Gastroesophageal sphincter (tissue), 4 donors: ENCODE measurements around the gene TSPAN9. TPM values are rescaled to one million over a fixed set of nuclear protein-coding genes. Genes with fewer than 3 reads are reported as not detected.
"Not testable (repeated sequence)": the region's sequence is repeated elsewhere in the genome, so short reads cannot be mapped to it uniquely, and the experiment has no call there.

Experiments
- ATAC-seq: fragments of 150-250 bp; one replicate; pipeline ENCODE4 v1.9.1; 2016; ENCODE audit warnings: mild to moderate bottlenecking, moderate library complexity
- H3K27ac ChIP-seq, 4 donors: fragments of 200-600 bp; sonication (generic) in 3 of 4; 1 replicate in 3 of 4; 2 replicates in 1 of 4; pipeline ENCODE4 v1.5.1; 2016 to 2019
- H3K27me3 ChIP-seq: fragments of 200-600 bp; sonication (generic); one replicate; pipeline ENCODE4 v1.5.1; 2019
- H3K36me3 ChIP-seq, 2 donors: fragments of 200-600 bp; sonication (generic); one replicate each; pipeline ENCODE4 v1.5.1; 2019; ENCODE audit warnings: control low read depth in 1 of 2
- H3K4me1 ChIP-seq, 3 donors: fragments of 200-600 bp; sonication (generic); 1 replicate in 2 of 3; 2 replicates in 1 of 3; pipeline ENCODE4 v1.5.1; 2016 to 2019; ENCODE audit warnings: control low read depth in 2 of 3
- H3K4me3 ChIP-seq, 2 donors: fragments of 200-600 bp; sonication (generic); one replicate each; pipeline ENCODE4 v1.5.1; 2019; ENCODE audit warnings: mild to moderate bottlenecking in 1 of 2, moderate library complexity in 1 of 2
- H3K9me3 ChIP-seq, 3 donors: fragments of 200-600 bp; sonication (generic); one replicate each; pipeline ENCODE4 v1.5.1; 2017 to 2019; ENCODE audit warnings: control low read depth in 2 of 3
- EP300 ChIP-seq: sonication (generic); formaldehyde crosslinking; IDR thresholded peaks from one replicate; pipeline ENCODE4 v1.6.1; 2017; ENCODE audit warnings: antibody characterized with exemption, mild to moderate bottlenecking
- POLR2A ChIP-seq, 2 donors: fragments of 450-650 bp; IDR thresholded peaks; one replicate each; pipeline ENCODE4 v1.6.1; 2017; ENCODE audit warnings: antibody characterized with exemption in 2 of 2, mild to moderate bottlenecking in 2 of 2, moderate library complexity in 1 of 2
- POLR2AphosphoS5 ChIP-seq: sonication (generic); formaldehyde crosslinking; IDR thresholded peaks from one replicate; pipeline ENCODE4 v1.6.1; 2017; ENCODE audit warnings: antibody characterized with exemption
- WGBS, 2 donors: methylation state at CpG; one replicate each; pipeline ENCODE4 v1.1.5; 2018; ENCODE audit warnings: low coverage in 1 of 2; 5-methylcytosine and 5-hydroxymethylcytosine counted together
- total RNA-seq, 4 donors: library from RNA; depleted of rRNA; stranded (reverse); fragments of >200 nt; gene quantifications; one replicate each; pipeline ENCODE4 v1.1.0, GENCODE V29; 2016
- TF ChIP-seq, protein P1 (sequence below), 4 experiments: fragments of 200-600 bp in 2 of 4; fragments of 450-650 bp in 2 of 4; sonication (generic) in 1 of 4; IDR thresholded peaks; one replicate each; pipeline ENCODE4 v1.5.1; 2017 to 2019; ENCODE audit warnings: antibody characterized with exemption in 4 of 4, mild to moderate bottlenecking in 2 of 4, moderate library complexity in 2 of 4

TSPAN9 gene
- total RNA-seq, 4 donors from 2014 or later: 19.5 to 30.2 (median 26.0) TPM

DNA sequence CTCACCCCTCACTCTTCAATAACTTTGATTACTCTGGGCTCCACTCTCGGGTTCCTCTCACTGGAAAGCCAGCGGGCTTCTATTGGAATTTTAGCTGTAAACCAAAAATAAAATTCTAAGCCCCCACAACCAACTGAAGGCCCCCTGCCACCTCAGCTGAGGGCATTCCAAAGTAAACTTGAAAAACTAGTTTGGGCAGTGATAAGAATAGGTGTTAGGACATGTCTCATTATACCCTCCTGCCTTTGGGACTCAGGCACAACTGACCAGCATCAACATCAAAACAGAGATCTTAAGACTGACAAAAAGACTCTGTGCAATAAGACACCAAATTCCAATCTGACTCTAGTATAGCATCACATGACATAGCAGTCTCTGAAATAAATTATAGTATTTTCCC is 11.9 kb upstream of the TSPAN9 start:
- H3K27ac ChIP-seq: no peak overlapping the region
- H3K4me3 ChIP-seq: no peak overlapping the region
- WGBS, 2 donors: 86% methylated on average over 2 of the region's 2 CpGs; no CpG with 5 or more reads in 1 of the 2 donors
- no peaks in the 10 kb centered on the region for H3K4me1 ChIP-seq
- H3K9me3 ChIP-seq: peaks cover 0 to 17% (median 0%) of the 10 kb centered on the region in 3 donors
- no peak for TF ChIP-seq EP300
- TF ChIP-seq, protein P1, sequence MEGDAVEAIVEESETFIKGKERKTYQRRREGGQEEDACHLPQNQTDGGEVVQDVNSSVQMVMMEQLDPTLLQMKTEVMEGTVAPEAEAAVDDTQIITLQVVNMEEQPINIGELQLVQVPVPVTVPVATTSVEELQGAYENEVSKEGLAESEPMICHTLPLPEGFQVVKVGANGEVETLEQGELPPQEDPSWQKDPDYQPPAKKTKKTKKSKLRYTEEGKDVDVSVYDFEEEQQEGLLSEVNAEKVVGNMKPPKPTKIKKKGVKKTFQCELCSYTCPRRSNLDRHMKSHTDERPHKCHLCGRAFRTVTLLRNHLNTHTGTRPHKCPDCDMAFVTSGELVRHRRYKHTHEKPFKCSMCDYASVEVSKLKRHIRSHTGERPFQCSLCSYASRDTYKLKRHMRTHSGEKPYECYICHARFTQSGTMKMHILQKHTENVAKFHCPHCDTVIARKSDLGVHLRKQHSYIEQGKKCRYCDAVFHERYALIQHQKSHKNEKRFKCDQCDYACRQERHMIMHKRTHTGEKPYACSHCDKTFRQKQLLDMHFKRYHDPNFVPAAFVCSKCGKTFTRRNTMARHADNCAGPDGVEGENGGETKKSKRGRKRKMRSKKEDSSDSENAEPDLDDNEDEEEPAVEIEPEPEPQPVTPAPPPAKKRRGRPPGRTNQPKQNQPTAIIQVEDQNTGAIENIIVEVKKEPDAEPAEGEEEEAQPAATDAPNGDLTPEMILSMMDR (IDR thresholded peaks at IDR 0.05): no peak
- no peak for TF ChIP-seq POLR2A (IDR thresholded peaks at IDR 0.05)
- TF ChIP-seq POLR2AphosphoS5: no peak
- no peak for ATAC-seq
- no peaks in the 10 kb centered on the region for H3K36me3 ChIP-seq
- peaks cover 12% of the 10 kb centered on the region for H3K27me3 ChIP-seq

DNA sequence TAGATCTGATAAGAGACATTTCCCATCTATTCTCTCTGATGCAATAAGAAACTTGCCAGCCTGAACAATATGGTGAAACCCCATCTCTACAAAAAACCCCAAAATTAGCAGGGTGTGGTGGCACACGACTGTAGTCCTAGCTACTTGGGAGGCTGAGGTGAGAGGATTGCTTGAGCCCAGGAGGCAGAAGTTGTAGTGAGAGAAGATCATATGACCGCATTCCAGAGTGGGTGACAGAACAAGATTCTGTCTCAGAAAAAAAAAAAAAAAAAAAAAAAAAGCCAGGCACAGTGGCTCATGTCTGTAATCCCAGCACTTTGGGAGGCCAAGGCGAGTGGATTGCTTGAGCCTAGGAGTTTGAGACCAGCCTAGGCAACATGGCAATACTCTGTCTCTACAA is 11.3 kb upstream of the TSPAN9 start:
- Histone ChIP-seq H3K9me3 (peaks cover 0 to 17% (median 0%) of the 10 kb centered on the region in 3 donors), H3K27me3 (peaks cover 12% of the 10 kb centered on the region)
- H3K36me3 ChIP-seq, H3K4me1 ChIP-seq, H3K27ac ChIP-seq, H3K4me3 ChIP-seq, ATAC-seq: not testable (repeated sequence)
- 83 to 88% methylated on average over 1 to 2 of the region's 3 CpGs for WGBS, 2 donors

DNA sequence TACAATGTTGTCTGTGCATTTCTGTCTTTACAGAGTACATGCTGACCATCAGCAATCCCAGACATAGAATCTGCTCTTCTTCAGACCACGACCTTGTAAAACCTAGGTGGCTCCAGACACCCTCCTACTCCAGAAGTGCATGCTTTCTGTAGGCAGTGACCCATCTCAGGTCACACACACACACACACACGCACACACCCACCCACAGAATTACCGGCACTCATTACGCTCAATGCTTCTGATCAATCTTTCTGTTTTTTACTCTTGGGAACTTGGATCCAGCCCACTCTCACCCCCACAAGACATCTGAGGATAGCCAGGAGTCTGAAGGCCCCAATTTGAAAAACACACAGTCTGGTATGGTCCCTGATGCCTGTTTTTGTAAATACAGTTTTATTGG is 7.5 kb upstream of the TSPAN9 start:
- peaks cover 0 to 13% (median 0%) of the 10 kb centered on the region in 3 donors for H3K4me1 ChIP-seq
- peaks cover 0 to 3% (median 0%) of the 10 kb centered on the region in 3 donors for H3K9me3 ChIP-seq
- TF ChIP-seq POLR2AphosphoS5: no peak
- TF ChIP-seq, protein P1 (IDR thresholded peaks at IDR 0.05): no peak
- no peak for TF ChIP-seq POLR2A (IDR thresholded peaks at IDR 0.05)
- 89 to 97% methylated on average over 4 of the region's 4 CpGs for WGBS, 2 donors
- H3K27me3 ChIP-seq: no peaks in the 10 kb centered on the region
- H3K27ac ChIP-seq: no peak overlapping the region
- H3K36me3 ChIP-seq: no peaks in the 10 kb centered on the region
- ATAC-seq: no peak
- H3K4me3 ChIP-seq: no peak overlapping the region

DNA sequence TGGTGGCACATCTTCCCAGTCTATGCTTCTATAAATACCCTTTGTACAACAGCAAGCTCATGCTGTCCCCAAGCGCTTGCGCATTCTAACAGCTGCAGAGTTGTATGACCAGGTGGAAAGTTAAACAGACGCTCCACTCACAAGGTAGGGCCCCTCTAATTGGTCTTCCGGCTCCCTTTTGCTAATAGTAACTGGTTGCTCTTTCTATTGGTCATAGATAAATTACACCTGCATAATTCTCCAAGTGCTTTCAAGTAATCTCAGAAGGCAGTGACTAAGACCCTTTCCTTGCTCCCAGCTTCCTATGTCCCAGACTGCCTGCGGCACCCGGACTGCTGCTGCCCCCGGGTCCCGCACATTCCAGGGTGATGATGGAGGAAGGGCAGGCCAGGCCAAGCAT is 6.1 kb upstream of the TSPAN9 start:
- TF ChIP-seq EP300 (no peak), POLR2A (IDR thresholded peaks at IDR 0.05) (no peak), POLR2AphosphoS5 (no peak)
- TF ChIP-seq, protein P1 (IDR thresholded peaks at IDR 0.05): no peak
- no peaks in the 10 kb centered on the region for H3K36me3 ChIP-seq
- 94% methylated on average over 2 to 8 of the region's 8 CpGs for WGBS, 2 donors
- no peaks in the 10 kb centered on the region for H3K9me3 ChIP-seq
- H3K4me1 ChIP-seq: peaks cover 0 to 16% (median under 1%) of the 10 kb centered on the region in 3 donors
- no peak overlapping the region for H3K4me3 ChIP-seq
- H3K27me3 ChIP-seq: no peaks in the 10 kb centered on the region
- ATAC-seq: no peak
- H3K27ac ChIP-seq: no peak overlapping the region

GRCh38 chr12:3071710-3072109 is 5.5 kb upstream of the TSPAN9 start:
- Histone ChIP-seq H3K4me3 (no peak overlapping the region), H3K4me1 (peaks cover 0 to 22% (median 6%) of the 10 kb centered on the region in 3 donors), H3K36me3 (no peaks in the 10 kb centered on the region), H3K27me3 (no peaks in the 10 kb centered on the region), H3K9me3 (no peaks in the 10 kb centered on the region), H3K27ac (no peak overlapping the region)
- TF ChIP-seq EP300 (no peak), POLR2AphosphoS5 (no peak), POLR2A (IDR thresholded peaks at IDR 0.05) (no peak)
- TF ChIP-seq, protein P1 (IDR thresholded peaks at IDR 0.05): no peak
- 91% methylated on average over 6 to 17 of the region's 25 CpGs for WGBS, 2 donors
- no peak for ATAC-seq
